GM21515 (cell line): Measurements from ENCODE around the gene ANKRD49.

Experiments
- ATAC-seq: cut with Tn5 transposase; IDR thresholded peaks from one replicate; pipeline ENCODE4 v1.9.1; 2021; ENCODE audit not compliant: unreplicated experiment

ANKRD49 gene

DNA sequence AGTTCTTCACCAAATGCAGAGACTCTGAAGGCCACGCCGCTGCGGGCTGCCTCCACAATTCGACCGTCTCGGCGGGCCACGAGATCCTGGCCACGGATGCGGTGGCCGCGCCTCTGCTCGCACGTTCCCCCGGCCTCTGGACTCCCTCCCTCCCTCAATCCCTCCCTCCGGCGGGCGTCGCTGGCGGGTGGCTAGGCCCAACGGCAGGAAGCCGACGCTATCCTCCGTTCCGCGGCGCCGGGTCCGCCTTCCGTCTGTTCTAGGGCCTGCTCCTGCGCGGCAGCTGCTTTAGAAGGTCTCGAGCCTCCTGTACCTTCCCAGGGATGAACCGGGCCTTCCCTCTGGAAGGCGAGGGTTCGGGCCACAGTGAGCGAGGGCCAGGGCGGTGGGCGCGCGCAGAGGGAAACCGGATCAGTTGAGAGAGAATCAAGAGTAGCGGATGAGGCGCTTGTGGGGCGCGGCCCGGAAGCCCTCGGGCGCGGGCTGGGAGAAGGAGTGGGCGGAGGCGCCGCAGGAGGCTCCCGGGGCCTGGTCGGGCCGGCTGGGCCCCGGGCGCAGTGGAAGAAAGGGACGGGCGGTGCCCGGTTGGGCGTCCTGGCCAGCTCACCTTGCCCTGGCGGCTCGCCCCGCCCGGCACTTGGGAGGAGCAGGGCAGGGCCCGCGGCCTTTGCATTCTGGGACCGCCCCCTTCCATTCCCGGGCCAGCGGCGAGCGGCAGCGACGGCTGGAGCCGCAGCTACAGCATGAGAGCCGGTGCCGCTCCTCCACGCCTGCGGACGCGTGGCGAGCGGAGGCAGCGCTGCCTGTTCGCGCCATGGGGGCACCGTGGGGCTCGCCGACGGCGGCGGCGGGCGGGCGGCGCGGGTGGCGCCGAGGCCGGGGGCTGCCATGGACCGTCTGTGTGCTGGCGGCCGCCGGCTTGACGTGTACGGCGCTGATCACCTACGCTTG lies 50.2 kb downstream of the ANKRD49 start, which contains the start of gene FUT4:
Gene FUT4, plus strand, starts transcription at position 227 of the 951 bp plus-strand sequence. Its CDS starts 213 bp downstream, at position 440.
- ATAC-seq = peak; percentile 88

DNA sequence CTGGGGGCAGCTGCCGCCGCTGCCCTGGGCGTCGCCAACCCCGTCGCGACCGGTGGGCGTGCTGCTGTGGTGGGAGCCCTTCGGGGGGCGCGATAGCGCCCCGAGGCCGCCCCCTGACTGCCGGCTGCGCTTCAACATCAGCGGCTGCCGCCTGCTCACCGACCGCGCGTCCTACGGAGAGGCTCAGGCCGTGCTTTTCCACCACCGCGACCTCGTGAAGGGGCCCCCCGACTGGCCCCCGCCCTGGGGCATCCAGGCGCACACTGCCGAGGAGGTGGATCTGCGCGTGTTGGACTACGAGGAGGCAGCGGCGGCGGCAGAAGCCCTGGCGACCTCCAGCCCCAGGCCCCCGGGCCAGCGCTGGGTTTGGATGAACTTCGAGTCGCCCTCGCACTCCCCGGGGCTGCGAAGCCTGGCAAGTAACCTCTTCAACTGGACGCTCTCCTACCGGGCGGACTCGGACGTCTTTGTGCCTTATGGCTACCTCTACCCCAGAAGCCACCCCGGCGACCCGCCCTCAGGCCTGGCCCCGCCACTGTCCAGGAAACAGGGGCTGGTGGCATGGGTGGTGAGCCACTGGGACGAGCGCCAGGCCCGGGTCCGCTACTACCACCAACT lies 51.0 kb downstream of the ANKRD49 start:
- peak; percentile 1 for ATAC-seq

DNA sequence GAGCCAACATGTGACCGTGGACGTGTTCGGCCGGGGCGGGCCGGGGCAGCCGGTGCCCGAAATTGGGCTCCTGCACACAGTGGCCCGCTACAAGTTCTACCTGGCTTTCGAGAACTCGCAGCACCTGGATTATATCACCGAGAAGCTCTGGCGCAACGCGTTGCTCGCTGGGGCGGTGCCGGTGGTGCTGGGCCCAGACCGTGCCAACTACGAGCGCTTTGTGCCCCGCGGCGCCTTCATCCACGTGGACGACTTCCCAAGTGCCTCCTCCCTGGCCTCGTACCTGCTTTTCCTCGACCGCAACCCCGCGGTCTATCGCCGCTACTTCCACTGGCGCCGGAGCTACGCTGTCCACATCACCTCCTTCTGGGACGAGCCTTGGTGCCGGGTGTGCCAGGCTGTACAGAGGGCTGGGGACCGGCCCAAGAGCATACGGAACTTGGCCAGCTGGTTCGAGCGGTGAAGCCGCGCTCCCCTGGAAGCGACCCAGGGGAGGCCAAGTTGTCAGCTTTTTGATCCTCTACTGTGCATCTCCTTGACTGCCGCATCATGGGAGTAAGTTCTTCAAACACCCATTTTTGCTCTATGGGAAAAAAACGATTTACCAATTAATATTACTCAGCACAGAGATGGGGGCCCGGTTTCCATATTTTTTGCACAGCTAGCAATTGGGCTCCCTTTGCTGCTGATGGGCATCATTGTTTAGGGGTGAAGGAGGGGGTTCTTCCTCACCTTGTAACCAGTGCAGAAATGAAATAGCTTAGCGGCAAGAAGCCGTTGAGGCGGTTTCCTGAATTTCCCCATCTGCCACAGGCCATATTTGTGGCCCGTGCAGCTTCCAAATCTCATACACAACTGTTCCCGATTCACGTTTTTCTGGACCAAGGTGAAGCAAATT lies 51.7 kb downstream of the ANKRD49 start:
- ATAC-seq = no peak

DNA sequence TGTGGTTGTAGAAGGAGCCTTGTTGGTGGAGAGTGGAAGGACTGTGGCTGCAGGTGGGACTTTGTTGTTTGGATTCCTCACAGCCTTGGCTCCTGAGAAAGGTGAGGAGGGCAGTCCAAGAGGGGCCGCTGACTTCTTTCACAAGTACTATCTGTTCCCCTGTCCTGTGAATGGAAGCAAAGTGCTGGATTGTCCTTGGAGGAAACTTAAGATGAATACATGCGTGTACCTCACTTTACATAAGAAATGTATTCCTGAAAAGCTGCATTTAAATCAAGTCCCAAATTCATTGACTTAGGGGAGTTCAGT lies 52.3 kb downstream of the ANKRD49 start:
- ATAC-seq = no peak

DNA sequence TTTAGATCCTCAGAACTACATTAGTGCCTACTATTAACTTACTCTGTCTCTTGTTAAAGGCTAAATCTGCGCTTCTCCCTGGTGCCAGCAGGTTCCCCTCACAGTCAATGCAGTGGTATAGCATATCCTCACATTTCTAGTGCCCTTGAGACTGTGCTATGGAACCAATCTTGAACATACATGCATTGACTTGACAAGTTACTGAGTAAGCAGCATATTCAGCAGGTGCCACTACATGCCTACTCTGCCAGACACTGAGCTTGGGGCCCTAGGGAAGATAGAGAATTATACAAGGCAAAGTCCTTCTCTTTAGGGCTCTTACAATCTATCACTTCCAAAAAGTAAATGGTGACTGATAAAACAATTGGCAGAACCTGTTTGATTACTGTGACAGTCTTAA lies 53.1 kb downstream of the ANKRD49 start:
- no peak for ATAC-seq

DNA sequence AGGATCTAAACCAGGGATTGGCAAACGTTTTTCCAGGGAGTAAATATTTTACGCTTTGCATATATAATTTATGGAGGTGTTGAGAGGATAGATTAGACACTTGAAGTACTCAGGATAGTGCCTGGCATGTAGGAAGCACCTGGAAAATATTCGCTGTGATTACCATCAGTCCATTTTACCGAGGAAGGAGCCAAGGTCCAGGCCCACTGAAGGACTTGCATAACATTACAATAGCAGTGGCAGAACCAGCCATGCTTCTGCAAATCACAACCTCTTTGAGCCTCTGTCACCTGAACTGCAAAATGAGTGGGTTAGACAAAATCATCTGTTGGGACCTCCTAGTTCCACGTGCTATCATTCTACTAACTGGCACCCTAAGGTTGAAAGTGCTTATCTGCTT lies 55.4 kb downstream of the ANKRD49 start:
- no peak for ATAC-seq
